ENCODE measurements around the gene SPOCK3. TPM values are rescaled to one million over a fixed set of nuclear protein-coding genes. Genes with fewer than 3 reads are reported as not detected.

Gene SPOCK3
- total and polyA plus RNA-seq, 2 donors from 2014 or later = 0.25 to 0.84 TPM

DNA sequence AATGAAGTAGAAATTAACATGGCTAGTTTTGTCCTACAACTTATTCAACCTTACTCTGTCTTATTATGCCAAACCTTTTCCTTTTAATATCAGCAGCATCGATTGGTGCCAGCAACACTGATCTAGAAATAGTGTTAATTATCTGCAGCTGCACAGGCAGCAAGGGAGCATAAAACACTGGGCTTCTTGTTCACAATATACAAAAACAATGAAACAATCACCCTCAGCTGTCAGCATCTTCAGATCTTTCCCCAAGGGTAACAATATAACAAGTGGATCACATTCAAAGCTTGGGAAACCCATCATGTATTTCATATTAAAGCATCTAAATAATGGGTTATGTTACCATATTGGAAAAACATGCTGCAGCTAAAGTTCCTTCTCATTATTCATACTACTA lies 238.1 kb downstream of the SPOCK3 start:
- no peak overlapping the region for H3K4me3 ChIP-seq (ENCODE audit: low read length in 3 of 3)
- intact Hi-C loops (cut with DNase I) = no loop called here
- TF ChIP-seq, protein P1, sequence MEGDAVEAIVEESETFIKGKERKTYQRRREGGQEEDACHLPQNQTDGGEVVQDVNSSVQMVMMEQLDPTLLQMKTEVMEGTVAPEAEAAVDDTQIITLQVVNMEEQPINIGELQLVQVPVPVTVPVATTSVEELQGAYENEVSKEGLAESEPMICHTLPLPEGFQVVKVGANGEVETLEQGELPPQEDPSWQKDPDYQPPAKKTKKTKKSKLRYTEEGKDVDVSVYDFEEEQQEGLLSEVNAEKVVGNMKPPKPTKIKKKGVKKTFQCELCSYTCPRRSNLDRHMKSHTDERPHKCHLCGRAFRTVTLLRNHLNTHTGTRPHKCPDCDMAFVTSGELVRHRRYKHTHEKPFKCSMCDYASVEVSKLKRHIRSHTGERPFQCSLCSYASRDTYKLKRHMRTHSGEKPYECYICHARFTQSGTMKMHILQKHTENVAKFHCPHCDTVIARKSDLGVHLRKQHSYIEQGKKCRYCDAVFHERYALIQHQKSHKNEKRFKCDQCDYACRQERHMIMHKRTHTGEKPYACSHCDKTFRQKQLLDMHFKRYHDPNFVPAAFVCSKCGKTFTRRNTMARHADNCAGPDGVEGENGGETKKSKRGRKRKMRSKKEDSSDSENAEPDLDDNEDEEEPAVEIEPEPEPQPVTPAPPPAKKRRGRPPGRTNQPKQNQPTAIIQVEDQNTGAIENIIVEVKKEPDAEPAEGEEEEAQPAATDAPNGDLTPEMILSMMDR (IDR thresholded peaks at IDR 0.05; ENCODE audit: borderline replicate concordance, extremely low read depth, insufficient read depth) = no peak
- no peak overlapping the region for H3K9ac ChIP-seq (ENCODE audit: low read length in 3 of 3)
- H3K36me3 ChIP-seq (ENCODE audit: control insufficient read depth in 2 of 3, insufficient read depth in 3 of 3, low read length in 3 of 3) = no peaks in the 10 kb centered on the region
- no peak for FAIRE-seq
- H3K27me3 ChIP-seq (ENCODE audit: control insufficient read depth, insufficient read depth, low read length) = no peaks in the 10 kb centered on the region
- no peaks in the 10 kb centered on the region for H3K9me3 ChIP-seq (ENCODE audit: control insufficient read depth in 2 of 3, insufficient read depth in 1 of 3, low read length in 3 of 3)
- H3K27ac ChIP-seq (ENCODE audit: low read depth in 2 of 2, low read length in 2 of 2) = no peak overlapping the region
- no peak for DNase-seq
- no peaks in the 10 kb centered on the region for H3K4me1 ChIP-seq (ENCODE audit: control insufficient read depth in 2 of 3, insufficient read depth in 2 of 3, low read depth in 1 of 3, low read length in 3 of 3)

DNA sequence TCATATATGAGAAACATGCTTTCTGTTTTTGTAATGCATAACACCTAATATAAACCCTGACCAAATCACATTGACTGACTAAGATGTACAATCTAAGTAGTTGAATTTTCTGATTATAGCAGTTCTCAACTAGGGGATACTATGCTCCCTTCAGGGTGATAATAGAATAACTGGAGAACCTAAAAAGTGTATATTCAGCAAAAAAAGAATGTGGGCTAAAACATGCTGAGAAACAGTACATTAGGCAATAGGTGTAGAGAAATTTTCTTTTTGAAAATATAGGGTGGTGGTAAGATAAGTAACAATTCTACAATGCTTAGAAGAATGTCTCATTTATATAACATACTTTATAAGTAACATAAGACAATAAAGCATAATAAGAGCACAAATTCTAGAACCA lies 239.6 kb downstream of the SPOCK3 start:
- Histone ChIP-seq H3K27me3 (ENCODE audit: control insufficient read depth, insufficient read depth, low read length) (no peaks in the 10 kb centered on the region), H3K36me3 (ENCODE audit: control insufficient read depth in 2 of 3, insufficient read depth in 3 of 3, low read length in 3 of 3) (no peaks in the 10 kb centered on the region), H3K9me3 (ENCODE audit: control insufficient read depth in 2 of 3, insufficient read depth in 1 of 3, low read length in 3 of 3) (no peaks in the 10 kb centered on the region), H3K4me3 (ENCODE audit: low read length in 3 of 3) (no peak overlapping the region), H3K27ac (ENCODE audit: low read depth in 2 of 2, low read length in 2 of 2) (no peak overlapping the region), H3K4me1 (ENCODE audit: control insufficient read depth in 2 of 3, insufficient read depth in 2 of 3, low read depth in 1 of 3, low read length in 3 of 3) (no peaks in the 10 kb centered on the region), H3K9ac (ENCODE audit: low read length in 3 of 3) (no peak overlapping the region)
- no peak for FAIRE-seq
- intact Hi-C loops (cut with DNase I) = no loop called here
- no peak for DNase-seq
- TF ChIP-seq, protein P1 (IDR thresholded peaks at IDR 0.05; ENCODE audit: borderline replicate concordance, extremely low read depth, insufficient read depth) = no peak

DNA sequence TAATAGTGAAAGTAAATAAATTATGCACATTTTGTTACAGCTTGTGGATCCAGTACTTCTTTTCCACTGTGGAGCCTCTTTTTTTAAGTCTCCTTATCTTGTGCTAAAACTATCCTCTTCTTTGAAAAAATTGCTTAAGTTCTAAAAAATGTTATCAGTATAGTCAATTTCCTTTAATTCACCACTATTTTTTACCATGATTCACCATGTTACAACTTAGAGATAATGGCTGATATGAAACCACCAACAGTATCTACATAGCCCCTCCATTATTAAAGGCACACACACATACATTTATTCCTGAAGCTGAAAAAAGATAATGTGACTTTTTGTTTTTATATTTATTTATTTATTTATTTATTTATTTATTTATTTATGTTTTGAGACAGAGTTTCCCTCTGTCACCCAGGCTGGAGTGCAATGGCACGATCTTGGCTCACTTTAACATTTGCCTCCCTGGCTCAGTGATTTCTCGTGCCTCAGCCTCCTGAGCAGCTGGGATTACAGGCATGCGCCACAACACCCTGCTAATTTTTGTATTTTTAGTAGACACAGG lies 243.2 kb downstream of the SPOCK3 start:
- Histone ChIP-seq H3K4me1 (ENCODE audit: control insufficient read depth in 2 of 3, insufficient read depth in 2 of 3, low read depth in 1 of 3, low read length in 3 of 3) (no peaks in the 10 kb centered on the region), H3K9me3 (ENCODE audit: control insufficient read depth in 2 of 3, insufficient read depth in 1 of 3, low read length in 3 of 3) (no peaks in the 10 kb centered on the region), H3K4me3 (ENCODE audit: low read length in 3 of 3) (no peak overlapping the region), H3K27me3 (ENCODE audit: control insufficient read depth, insufficient read depth, low read length) (no peaks in the 10 kb centered on the region), H3K9ac (ENCODE audit: low read length in 3 of 3) (no peak overlapping the region), H3K36me3 (ENCODE audit: control insufficient read depth in 2 of 3, insufficient read depth in 3 of 3, low read length in 3 of 3) (no peaks in the 10 kb centered on the region), H3K27ac (ENCODE audit: low read depth in 2 of 2, low read length in 2 of 2) (no peak overlapping the region)
- no peak for FAIRE-seq
- intact Hi-C loops (cut with DNase I) = no loop called here
- DNase-seq = no peak
- TF ChIP-seq, protein P1 (IDR thresholded peaks at IDR 0.05; ENCODE audit: borderline replicate concordance, extremely low read depth, insufficient read depth) = no peak

DNA sequence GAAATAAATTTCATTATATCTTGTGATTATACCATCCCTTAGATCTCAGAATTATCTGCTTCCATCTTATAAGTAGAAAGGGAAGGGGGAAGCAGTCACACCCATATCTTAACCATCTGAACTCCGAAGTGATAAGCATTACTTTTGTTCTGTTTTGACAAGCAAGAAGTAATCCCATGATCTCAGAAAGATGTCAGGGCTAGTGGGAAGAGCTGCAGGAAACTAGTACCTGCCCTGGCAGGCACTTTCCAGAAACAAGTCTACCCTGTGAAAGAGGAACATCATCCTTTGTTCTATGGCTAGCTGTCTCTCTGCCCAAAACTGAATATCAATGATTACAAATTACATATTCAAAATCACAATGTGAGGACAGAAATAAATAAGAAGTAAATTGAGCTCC lies 244.4 kb downstream of the SPOCK3 start:
- FAIRE-seq = no peak

More for the DNA sequence above, 244.4 kb downstream of the SPOCK3 start:
- no peaks in the 10 kb centered on the region for H3K9me3 ChIP-seq (ENCODE audit: control insufficient read depth in 2 of 3, insufficient read depth in 1 of 3, low read length in 3 of 3)
- H3K4me3 ChIP-seq (ENCODE audit: low read length in 3 of 3) = no peak overlapping the region
- no peaks in the 10 kb centered on the region for H3K36me3 ChIP-seq (ENCODE audit: control insufficient read depth in 2 of 3, insufficient read depth in 3 of 3, low read length in 3 of 3)
- H3K27ac ChIP-seq (ENCODE audit: low read depth in 2 of 2, low read length in 2 of 2) = no peak overlapping the region
- intact Hi-C loops (cut with DNase I) = no loop called here
- no peak overlapping the region for H3K9ac ChIP-seq (ENCODE audit: low read length in 3 of 3)
- no peaks in the 10 kb centered on the region for H3K27me3 ChIP-seq (ENCODE audit: control insufficient read depth, insufficient read depth, low read length)
- TF ChIP-seq, protein P1 (IDR thresholded peaks at IDR 0.05; ENCODE audit: borderline replicate concordance, extremely low read depth, insufficient read depth) = no peak
- no peak for DNase-seq
- no peaks in the 10 kb centered on the region for H3K4me1 ChIP-seq (ENCODE audit: control insufficient read depth in 2 of 3, insufficient read depth in 2 of 3, low read depth in 1 of 3, low read length in 3 of 3)

All from kidney (tissue), 14 donors.